Astrocyte (in vitro differentiated cells and primary cell): ENCODE data around the gene GBP2.

Experiments used
- CTCF ChIP-seq: IDR thresholded peaks from 2 replicates; pipeline ENCODE4 v1.5.1; 2011; ENCODE audit warnings: low read depth, mild to moderate bottlenecking, inconsistent platforms, low read length, moderate library complexity; ENCODE audit not compliant: insufficient read depth
- EZH2 ChIP-seq: IDR thresholded peaks from 2 replicates; pipeline ENCODE4 v1.6.1; 2012; ENCODE audit warnings: mild to moderate bottlenecking, low read length, inconsistent platforms; ENCODE audit not compliant: insufficient read depth

- no peak for TF ChIP-seq CTCF
- no peak for TF ChIP-seq EZH2
Observed at GRCh38 chr1:89149229-89149628, 23.3 kb upstream of the GBP2 start.
